ENCODE data around the gene CABLES2. TPM values are rescaled to one million over a fixed set of nuclear protein-coding genes. Genes with fewer than 3 reads are reported as not detected.

The CABLES2 gene
- total RNA-seq, 2 experiments from 2014 or later, result 14.8 to 22.5 TPM

- peaks cover 38% of the 10 kb centered on the region for H3K4me1 ChIP-seq (ENCODE audit: insufficient read depth, low read length, poor library complexity, severe bottlenecking)
- peaks cover 17% of the 10 kb centered on the region for H3K36me3 ChIP-seq (ENCODE audit: insufficient read depth, low read length)
- POLR2A ChIA-PET, result no interaction called here
- no peak for DNase-seq (ENCODE audit: low spot score)
- no peaks in the 10 kb centered on the region for H3K9me2 ChIP-seq (ENCODE audit: insufficient read depth, low read length)
- no peaks in the 10 kb centered on the region for H4K20me1 ChIP-seq (ENCODE audit: insufficient read depth, low read length)
- TF ChIP-seq CTCF (conservative IDR thresholded peaks at IDR 0.05; ENCODE audit: low read length), result no peak
- no peak for TF ChIP-seq EZH2phosphoT487 (IDR thresholded peaks at IDR 0.05; ENCODE audit: borderline replicate concordance, low read depth, low read length)
- H3K9me3 ChIP-seq (ENCODE audit: low read length), result no peaks in the 10 kb centered on the region
- no peak overlapping the region for H3K4me3 ChIP-seq (ENCODE audit: low read depth, low read length, poor library complexity, severe bottlenecking)
- BruUV-seq (replicated peaks), result no TSS peak
- intact Hi-C loops (cut with micrococcal nuclease; ENCODE audit: unreplicated experiment), result no loop called here
- no peak overlapping the region for H3K27ac ChIP-seq (ENCODE audit: low read depth, low read length, poor library complexity, severe bottlenecking)
- no peak overlapping the region for H3K4me2 ChIP-seq (ENCODE audit: low read length)
- no peak overlapping the region for H2AFZ ChIP-seq (ENCODE audit: low read length)
- CTCF ChIA-PET (ENCODE audit: unreplicated experiment), result no interaction called here
- no peaks in the 10 kb centered on the region for H3K79me2 ChIP-seq (ENCODE audit: insufficient read depth, low read depth, low read length)
Measured at GRCh38 chr20:62354031-62354808, 52.9 kb downstream of the CABLES2 start.

DNA sequence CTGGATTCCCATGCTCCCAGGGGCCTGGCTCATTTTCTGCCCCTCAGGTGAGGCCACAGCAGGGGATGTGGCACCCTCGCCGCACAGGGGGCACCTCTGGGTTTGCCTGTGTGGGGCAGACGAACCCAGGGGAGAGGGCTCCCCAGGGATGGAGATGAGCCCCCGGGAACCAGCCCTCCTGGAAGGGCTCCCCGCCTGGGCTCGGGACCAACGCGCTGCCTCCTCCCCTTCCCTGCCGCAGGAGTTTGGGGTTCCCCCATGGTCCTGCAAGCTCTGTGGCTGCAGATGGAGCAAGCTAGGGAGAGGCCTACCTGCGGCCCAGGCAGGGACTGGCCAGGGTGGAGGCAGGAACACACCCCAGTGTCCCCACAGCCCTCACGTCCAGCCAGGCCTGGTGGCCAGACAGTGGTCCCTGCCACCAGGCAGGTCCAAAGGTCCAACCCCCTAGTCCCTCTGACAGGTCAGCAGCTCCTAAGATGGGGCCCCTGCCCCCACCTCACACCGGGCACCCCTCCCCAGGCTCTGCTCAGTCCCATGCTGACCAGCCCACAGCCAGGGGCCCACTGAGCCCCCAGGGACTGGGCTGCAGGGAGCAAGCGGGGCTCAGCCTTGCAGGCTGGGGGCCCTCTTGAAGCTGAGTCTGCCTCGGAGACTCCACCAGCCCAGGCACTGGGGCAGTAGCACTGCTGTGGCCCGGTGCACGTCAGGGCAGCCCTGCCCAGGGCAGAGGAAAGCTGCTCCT is 53.6 kb downstream of the CABLES2 start:
- BruUV-seq (replicated peaks), result no TSS peak
- H3K27ac ChIP-seq (ENCODE audit: low read depth, low read length, poor library complexity, severe bottlenecking), result no peak overlapping the region
- peaks cover 30% of the 10 kb centered on the region for H3K4me1 ChIP-seq (ENCODE audit: insufficient read depth, low read length, poor library complexity, severe bottlenecking)
- ChIA-PET POLR2A (no interaction called here), CTCF (ENCODE audit: unreplicated experiment) (no interaction called here)
- no peaks in the 10 kb centered on the region for H3K9me3 ChIP-seq (ENCODE audit: low read length)
- H3K4me2 ChIP-seq (ENCODE audit: low read length), result no peak overlapping the region
- DNase-seq (ENCODE audit: low spot score), result no peak
- H4K20me1 ChIP-seq (ENCODE audit: insufficient read depth, low read length), result no peaks in the 10 kb centered on the region
- no peak overlapping the region for H3K4me3 ChIP-seq (ENCODE audit: low read depth, low read length, poor library complexity, severe bottlenecking)
- H3K79me2 ChIP-seq (ENCODE audit: insufficient read depth, low read depth, low read length), result no peaks in the 10 kb centered on the region
- H3K36me3 ChIP-seq (ENCODE audit: insufficient read depth, low read length), result peaks cover 19% of the 10 kb centered on the region
- TF ChIP-seq EZH2phosphoT487 (IDR thresholded peaks at IDR 0.05; ENCODE audit: borderline replicate concordance, low read depth, low read length) (no peak), CTCF (conservative IDR thresholded peaks at IDR 0.05; ENCODE audit: low read length) (no peak)
- no peak overlapping the region for H2AFZ ChIP-seq (ENCODE audit: low read length)
- no peaks in the 10 kb centered on the region for H3K9me2 ChIP-seq (ENCODE audit: insufficient read depth, low read length)
- intact Hi-C loops (cut with micrococcal nuclease; ENCODE audit: unreplicated experiment), result no loop called here

Measured in OCI-LY7 (cell line).